ENCODE data around the gene OR56A5.

OR56A5 gene

GRCh38 chr11:5932671-5933070 lies 35.6 kb downstream of the OR56A5 start:
- no peak for DNase-seq (ENCODE audit: low spot score)

- no peak for DNase-seq (ENCODE audit: low spot score)
Observed at GRCh38 chr11:5931061-5931460, 37.2 kb downstream of the OR56A5 start.

- DNase-seq (ENCODE audit: low spot score), result no peak
Observed at GRCh38 chr11:5930614-5931013, 37.7 kb downstream of the OR56A5 start.

- no peak for DNase-seq (ENCODE audit: low spot score)
Observed at GRCh38 chr11:5929571-5930368, 38.5 kb downstream of the OR56A5 start.

GRCh38 chr11:5928811-5929210 lies 39.5 kb downstream of the OR56A5 start:
- no peak for DNase-seq (ENCODE audit: low spot score)

- no peak for DNase-seq (ENCODE audit: low spot score)
Observed at GRCh38 chr11:5928271-5928670, 40.0 kb downstream of the OR56A5 start.

GRCh38 chr11:5923794-5924193 lies 44.5 kb downstream of the OR56A5 start:
- DNase-seq (ENCODE audit: low spot score), result no peak

- no peak for DNase-seq (ENCODE audit: low spot score)
Observed at GRCh38 chr11:5923427-5923776, 44.9 kb downstream of the OR56A5 start.

GRCh38 chr11:5922749-5923426 lies 45.4 kb downstream of the OR56A5 start:
- DNase-seq (ENCODE audit: low spot score), result no peak
